ENCODE results near the gene TNIP1. TPM values are rescaled to one million over a fixed set of nuclear protein-coding genes. Genes with fewer than 3 reads are reported as not detected.
A peak's percentile ranks its signal among the peaks of the same experiment; 100 is the strongest.

TNIP1 gene
- total and polyA plus RNA-seq, 4 donors, result 81.5 to 308 (median 129) TPM

DNA sequence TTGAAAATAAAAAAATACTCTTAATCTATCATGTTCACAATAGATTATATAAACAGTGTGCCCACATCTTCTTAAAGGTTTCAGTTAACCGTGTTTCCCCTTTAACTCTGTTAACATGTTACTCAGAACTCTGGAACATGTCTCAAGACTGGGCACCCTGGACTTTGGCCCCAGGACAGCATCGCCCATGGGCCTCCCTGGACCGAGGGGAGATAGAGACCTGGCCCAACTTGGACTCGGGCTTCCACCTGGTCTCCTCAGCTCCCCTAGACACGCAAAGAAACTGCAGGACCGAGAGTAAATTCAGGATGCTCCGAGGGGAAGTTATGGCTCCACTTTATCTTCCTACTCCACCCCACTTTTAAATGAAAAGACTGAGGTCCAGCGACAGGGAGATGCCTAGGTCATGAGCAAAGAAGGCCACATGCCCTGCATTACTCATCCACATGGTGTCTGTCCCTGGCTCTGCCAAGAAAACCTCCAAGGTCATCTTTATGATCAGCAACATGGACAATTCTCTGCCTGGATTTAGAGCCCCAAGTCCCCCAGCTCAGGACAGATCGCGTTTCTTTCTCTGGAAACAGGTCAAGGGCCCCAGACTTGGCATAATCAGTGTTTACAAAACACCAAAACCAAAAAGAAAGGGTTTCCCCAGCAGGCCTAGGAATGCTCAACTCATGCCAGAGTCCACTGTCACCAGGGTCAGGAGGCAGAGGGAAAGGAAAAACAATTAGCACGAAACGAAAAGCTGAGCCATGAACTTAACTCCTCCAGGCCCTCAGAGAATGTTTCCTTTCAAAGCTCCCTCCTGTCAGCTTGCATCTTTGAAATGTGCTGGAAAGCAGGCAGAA, 43.0 kb downstream of the TNIP1 start:
- Histone ChIP-seq H3K4me3 (no peak overlapping the region), H3K27me3 (ENCODE audit: control insufficient read depth in 3 of 3, insufficient read depth in 3 of 3, low read length in 2 of 3) (no peaks in the 10 kb centered on the region), H3K27ac (ENCODE audit: low read depth in 1 of 2, low read length in 1 of 2) (peak overlapping the region; percentile 82 to 92), H3K9ac (ENCODE audit: insufficient read depth in 1 of 2, low read length in 2 of 2) (no peak overlapping the region), H3K4me1 (ENCODE audit: control insufficient read depth in 5 of 5, insufficient read depth in 5 of 5, low read length in 5 of 5) (peaks cover 0 to 23% (median 13%) of the 10 kb centered on the region in 5 donors), H3K9me3 (ENCODE audit: control insufficient read depth in 4 of 4, insufficient read depth in 3 of 4, low read length in 3 of 4) (no peaks in the 10 kb centered on the region), H3K36me3 (ENCODE audit: control insufficient read depth in 4 of 4, insufficient read depth in 4 of 4, low read length in 4 of 4) (peaks cover 6 to 67% (median 35%) of the 10 kb centered on the region in 4 donors)
- TF ChIP-seq, protein P1, sequence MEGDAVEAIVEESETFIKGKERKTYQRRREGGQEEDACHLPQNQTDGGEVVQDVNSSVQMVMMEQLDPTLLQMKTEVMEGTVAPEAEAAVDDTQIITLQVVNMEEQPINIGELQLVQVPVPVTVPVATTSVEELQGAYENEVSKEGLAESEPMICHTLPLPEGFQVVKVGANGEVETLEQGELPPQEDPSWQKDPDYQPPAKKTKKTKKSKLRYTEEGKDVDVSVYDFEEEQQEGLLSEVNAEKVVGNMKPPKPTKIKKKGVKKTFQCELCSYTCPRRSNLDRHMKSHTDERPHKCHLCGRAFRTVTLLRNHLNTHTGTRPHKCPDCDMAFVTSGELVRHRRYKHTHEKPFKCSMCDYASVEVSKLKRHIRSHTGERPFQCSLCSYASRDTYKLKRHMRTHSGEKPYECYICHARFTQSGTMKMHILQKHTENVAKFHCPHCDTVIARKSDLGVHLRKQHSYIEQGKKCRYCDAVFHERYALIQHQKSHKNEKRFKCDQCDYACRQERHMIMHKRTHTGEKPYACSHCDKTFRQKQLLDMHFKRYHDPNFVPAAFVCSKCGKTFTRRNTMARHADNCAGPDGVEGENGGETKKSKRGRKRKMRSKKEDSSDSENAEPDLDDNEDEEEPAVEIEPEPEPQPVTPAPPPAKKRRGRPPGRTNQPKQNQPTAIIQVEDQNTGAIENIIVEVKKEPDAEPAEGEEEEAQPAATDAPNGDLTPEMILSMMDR (IDR thresholded peaks at IDR 0.05; ENCODE audit: control extremely low read depth, extremely low read depth), result no peak
- ATAC-seq (ENCODE audit: insufficient read depth, low FRiP score) (no peak), DNase-seq (peak; percentile 84 to 96 (median 94))
- WGBS, 2 donors, result 62 to 80% methylated on average over 12 of the region's 12 CpGs

DNA sequence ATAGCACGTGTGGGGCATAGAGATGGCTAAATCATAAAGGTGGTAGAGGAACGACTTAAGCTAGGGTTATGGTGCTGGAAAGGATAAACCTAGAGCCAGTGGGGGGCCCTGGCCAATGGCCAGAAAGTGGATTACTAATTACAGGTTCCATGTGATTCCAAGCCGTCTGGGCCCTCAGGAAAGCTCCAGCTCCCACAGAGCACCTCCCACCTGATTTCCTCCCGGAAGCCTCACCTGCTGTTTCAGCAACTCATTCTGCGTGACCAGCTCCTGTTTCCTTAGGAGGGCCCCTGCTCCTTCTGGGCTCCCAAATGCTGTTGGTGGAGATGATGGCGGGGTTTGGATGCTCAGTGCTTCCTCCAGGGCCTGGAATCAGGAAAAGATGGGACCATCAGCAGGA, 44.3 kb downstream of the TNIP1 start:
- Histone ChIP-seq H3K27me3 (ENCODE audit: control insufficient read depth in 3 of 3, insufficient read depth in 3 of 3, low read length in 2 of 3) (no peaks in the 10 kb centered on the region), H3K9ac (ENCODE audit: insufficient read depth in 1 of 2, low read length in 2 of 2) (no peak overlapping the region), H3K36me3 (ENCODE audit: control insufficient read depth in 4 of 4, insufficient read depth in 4 of 4, low read length in 4 of 4) (peaks cover 0 to 68% (median 35%) of the 10 kb centered on the region in 4 donors), H3K27ac (ENCODE audit: low read depth in 1 of 2, low read length in 1 of 2) (peak overlapping the region in 1 of 2 donors; percentile 9), H3K4me3 (no peak overlapping the region), H3K9me3 (ENCODE audit: control insufficient read depth in 4 of 4, insufficient read depth in 3 of 4, low read length in 3 of 4) (no peaks in the 10 kb centered on the region), H3K4me1 (ENCODE audit: control insufficient read depth in 5 of 5, insufficient read depth in 5 of 5, low read length in 5 of 5) (peaks cover 0 to 23% (median 13%) of the 10 kb centered on the region in 5 donors)
- 89 to 93% methylated on average over 6 of the region's 6 CpGs for WGBS, 2 donors
- DNase-seq (no peak), ATAC-seq (ENCODE audit: insufficient read depth, low FRiP score) (no peak)
- TF ChIP-seq, protein P1 (IDR thresholded peaks at IDR 0.05; ENCODE audit: control extremely low read depth, extremely low read depth), result no peak

DNA sequence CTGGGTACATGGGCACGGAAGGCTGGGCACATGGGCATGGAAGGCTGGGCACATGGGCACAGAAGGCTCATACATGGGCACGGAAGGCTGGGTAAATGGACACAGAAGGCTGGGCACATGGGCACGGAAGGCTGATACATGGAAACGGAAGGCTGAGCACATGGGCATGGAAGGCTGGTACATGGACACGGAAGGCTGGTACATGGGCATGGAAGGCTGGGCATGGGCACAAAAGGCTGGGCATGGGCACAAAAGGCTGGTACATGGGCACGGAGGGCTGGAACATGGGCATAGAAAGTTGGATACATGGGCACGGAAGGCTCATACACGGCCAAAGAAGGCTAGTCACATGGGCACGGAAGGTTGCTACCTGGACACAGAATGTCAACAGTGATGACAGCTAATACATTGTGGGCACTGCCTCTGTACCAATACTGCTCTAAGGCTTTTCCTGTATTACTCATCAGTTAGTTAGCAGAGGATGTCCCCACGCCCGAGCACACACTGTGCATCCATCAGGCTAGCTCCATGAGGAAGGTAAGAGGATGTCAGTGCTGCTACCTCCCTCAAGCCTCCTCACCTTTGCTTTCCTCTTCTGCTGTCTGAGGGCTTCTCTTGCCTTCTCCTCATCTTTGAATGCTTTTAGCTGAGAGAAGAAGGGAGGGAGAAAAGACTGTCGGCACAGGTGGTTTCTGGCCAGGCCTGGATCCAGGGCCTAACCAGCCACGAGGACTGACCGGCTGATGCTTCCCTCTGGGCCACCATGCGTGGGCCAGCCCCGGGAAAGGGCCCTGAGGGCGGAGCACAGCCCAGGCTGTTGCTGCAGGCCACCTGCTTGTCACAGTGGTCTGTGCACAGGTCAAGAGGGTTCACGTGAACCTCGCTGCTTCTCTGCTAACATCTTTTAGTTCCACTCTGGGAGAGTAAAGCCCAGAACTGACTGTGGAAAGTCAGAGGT, 46.1 kb downstream of the TNIP1 start:
- peaks cover 0 to 36% (median 20%) of the 10 kb centered on the region in 5 donors for H3K4me1 ChIP-seq (ENCODE audit: control insufficient read depth in 5 of 5, insufficient read depth in 5 of 5, low read length in 5 of 5)
- 92 to 94% methylated on average over 19 of the region's 19 CpGs for WGBS, 2 donors
- no peak overlapping the region for H3K4me3 ChIP-seq
- DNase-seq, result no peak
- no peak for ATAC-seq (ENCODE audit: insufficient read depth, low FRiP score)
- no peaks in the 10 kb centered on the region for H3K9me3 ChIP-seq (ENCODE audit: control insufficient read depth in 4 of 4, insufficient read depth in 3 of 4, low read length in 3 of 4)
- TF ChIP-seq, protein P1 (IDR thresholded peaks at IDR 0.05; ENCODE audit: control extremely low read depth, extremely low read depth), result no peak
- peak overlapping the region in 1 of 2 donors; percentile 2 for H3K27ac ChIP-seq (ENCODE audit: low read depth in 1 of 2, low read length in 1 of 2)
- peaks cover 0 to 67% (median 28%) of the 10 kb centered on the region in 4 donors for H3K36me3 ChIP-seq (ENCODE audit: control insufficient read depth in 4 of 4, insufficient read depth in 4 of 4, low read length in 4 of 4)
- no peak overlapping the region for H3K9ac ChIP-seq (ENCODE audit: insufficient read depth in 1 of 2, low read length in 2 of 2)
- H3K27me3 ChIP-seq (ENCODE audit: control insufficient read depth in 3 of 3, insufficient read depth in 3 of 3, low read length in 2 of 3), result no peaks in the 10 kb centered on the region
